ENCODE measurements around the gene LARP4B. TPM values are rescaled to one million over a fixed set of nuclear protein-coding genes. Genes with fewer than 3 reads are reported as not detected.

The LARP4B gene
- total RNA-seq, 1 experiment from 2014 or later = 122 TPM

- no peaks in the 10 kb centered on the region for H3K79me2 ChIP-seq (ENCODE audit: insufficient read depth, low read length)
- H4K20me1 ChIP-seq (ENCODE audit: insufficient read depth) = no peaks in the 10 kb centered on the region
- no peaks in the 10 kb centered on the region for H3K9me3 ChIP-seq (ENCODE audit: control insufficient read depth in 1 of 2, insufficient read depth in 1 of 2, low read depth in 1 of 2, low read length in 2 of 2)
- no peaks in the 10 kb centered on the region for H3K36me3 ChIP-seq (ENCODE audit: control insufficient read depth in 1 of 2, insufficient read depth in 2 of 2, low read length in 2 of 2)
- intact Hi-C loops (cut with micrococcal nuclease) = loop anchor here (2.0 to 10.0 kb wide), 2 partner anchors 205 to 279 kb away; no protein-coding TSS in a partner anchor
- ChIA-PET POLR2A (no interaction called here), CTCF (interaction anchor here (1.3 kb wide), 1 partner anchor 553 kb away, joined by 3 read pairs; no protein-coding TSS in a partner anchor), RAD21 (ENCODE audit: low non-redundant PET in 1 of 2, low total read pairs in 2 of 2, uncharacterized antibody in 2 of 2, unreplicated experiment in 2 of 2) (no interaction called here)
- no peak for TF ChIP-seq SRF (IDR thresholded peaks at IDR 0.05; ENCODE audit: low read depth)
- TF ChIP-seq, protein P1, sequence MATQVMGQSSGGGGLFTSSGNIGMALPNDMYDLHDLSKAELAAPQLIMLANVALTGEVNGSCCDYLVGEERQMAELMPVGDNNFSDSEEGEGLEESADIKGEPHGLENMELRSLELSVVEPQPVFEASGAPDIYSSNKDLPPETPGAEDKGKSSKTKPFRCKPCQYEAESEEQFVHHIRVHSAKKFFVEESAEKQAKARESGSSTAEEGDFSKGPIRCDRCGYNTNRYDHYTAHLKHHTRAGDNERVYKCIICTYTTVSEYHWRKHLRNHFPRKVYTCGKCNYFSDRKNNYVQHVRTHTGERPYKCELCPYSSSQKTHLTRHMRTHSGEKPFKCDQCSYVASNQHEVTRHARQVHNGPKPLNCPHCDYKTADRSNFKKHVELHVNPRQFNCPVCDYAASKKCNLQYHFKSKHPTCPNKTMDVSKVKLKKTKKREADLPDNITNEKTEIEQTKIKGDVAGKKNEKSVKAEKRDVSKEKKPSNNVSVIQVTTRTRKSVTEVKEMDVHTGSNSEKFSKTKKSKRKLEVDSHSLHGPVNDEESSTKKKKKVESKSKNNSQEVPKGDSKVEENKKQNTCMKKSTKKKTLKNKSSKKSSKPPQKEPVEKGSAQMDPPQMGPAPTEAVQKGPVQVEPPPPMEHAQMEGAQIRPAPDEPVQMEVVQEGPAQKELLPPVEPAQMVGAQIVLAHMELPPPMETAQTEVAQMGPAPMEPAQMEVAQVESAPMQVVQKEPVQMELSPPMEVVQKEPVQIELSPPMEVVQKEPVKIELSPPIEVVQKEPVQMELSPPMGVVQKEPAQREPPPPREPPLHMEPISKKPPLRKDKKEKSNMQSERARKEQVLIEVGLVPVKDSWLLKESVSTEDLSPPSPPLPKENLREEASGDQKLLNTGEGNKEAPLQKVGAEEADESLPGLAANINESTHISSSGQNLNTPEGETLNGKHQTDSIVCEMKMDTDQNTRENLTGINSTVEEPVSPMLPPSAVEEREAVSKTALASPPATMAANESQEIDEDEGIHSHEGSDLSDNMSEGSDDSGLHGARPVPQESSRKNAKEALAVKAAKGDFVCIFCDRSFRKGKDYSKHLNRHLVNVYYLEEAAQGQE (IDR thresholded peaks at IDR 0.05; ENCODE audit: low read depth) = no peak
- no peak for TF ChIP-seq POLR2A (IDR thresholded peaks at IDR 0.05; ENCODE audit: borderline replicate concordance, extremely low read depth, insufficient read depth, insufficient read length)
- no peak for TF ChIP-seq EZH2 (IDR thresholded peaks at IDR 0.05)
- TF ChIP-seq CBX3 (IDR thresholded peaks at IDR 0.05; ENCODE audit: low read depth) = no peak
- no peak for TF ChIP-seq CEBPB (IDR thresholded peaks at IDR 0.05; ENCODE audit: low read depth)
- TF ChIP-seq, protein P2, sequence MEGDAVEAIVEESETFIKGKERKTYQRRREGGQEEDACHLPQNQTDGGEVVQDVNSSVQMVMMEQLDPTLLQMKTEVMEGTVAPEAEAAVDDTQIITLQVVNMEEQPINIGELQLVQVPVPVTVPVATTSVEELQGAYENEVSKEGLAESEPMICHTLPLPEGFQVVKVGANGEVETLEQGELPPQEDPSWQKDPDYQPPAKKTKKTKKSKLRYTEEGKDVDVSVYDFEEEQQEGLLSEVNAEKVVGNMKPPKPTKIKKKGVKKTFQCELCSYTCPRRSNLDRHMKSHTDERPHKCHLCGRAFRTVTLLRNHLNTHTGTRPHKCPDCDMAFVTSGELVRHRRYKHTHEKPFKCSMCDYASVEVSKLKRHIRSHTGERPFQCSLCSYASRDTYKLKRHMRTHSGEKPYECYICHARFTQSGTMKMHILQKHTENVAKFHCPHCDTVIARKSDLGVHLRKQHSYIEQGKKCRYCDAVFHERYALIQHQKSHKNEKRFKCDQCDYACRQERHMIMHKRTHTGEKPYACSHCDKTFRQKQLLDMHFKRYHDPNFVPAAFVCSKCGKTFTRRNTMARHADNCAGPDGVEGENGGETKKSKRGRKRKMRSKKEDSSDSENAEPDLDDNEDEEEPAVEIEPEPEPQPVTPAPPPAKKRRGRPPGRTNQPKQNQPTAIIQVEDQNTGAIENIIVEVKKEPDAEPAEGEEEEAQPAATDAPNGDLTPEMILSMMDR (IDR thresholded peaks at IDR 0.05 in 2 of 3, conservative IDR thresholded peaks at IDR 0.05 in 1 of 3; ENCODE audit: borderline replicate concordance in 1 of 3, insufficient read depth in 1 of 3, low read depth in 2 of 3, low read length in 2 of 3) = no peak
- TF ChIP-seq, protein P3, sequence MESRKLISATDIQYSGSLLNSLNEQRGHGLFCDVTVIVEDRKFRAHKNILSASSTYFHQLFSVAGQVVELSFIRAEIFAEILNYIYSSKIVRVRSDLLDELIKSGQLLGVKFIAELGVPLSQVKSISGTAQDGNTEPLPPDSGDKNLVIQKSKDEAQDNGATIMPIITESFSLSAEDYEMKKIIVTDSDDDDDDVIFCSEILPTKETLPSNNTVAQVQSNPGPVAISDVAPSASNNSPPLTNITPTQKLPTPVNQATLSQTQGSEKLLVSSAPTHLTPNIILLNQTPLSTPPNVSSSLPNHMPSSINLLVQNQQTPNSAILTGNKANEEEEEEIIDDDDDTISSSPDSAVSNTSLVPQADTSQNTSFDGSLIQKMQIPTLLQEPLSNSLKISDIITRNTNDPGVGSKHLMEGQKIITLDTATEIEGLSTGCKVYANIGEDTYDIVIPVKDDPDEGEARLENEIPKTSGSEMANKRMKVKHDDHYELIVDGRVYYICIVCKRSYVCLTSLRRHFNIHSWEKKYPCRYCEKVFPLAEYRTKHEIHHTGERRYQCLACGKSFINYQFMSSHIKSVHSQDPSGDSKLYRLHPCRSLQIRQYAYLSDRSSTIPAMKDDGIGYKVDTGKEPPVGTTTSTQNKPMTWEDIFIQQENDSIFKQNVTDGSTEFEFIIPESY (IDR thresholded peaks at IDR 0.05; ENCODE audit: extremely low read depth, insufficient replicate concordance, low read length) = no peak
- TF ChIP-seq SIN3A (IDR thresholded peaks at IDR 0.05; ENCODE audit: low read depth) = no peak
- no peak for TF ChIP-seq ZNF274 (IDR thresholded peaks at IDR 0.05; ENCODE audit: low read depth, low read length)
- no peak for TF ChIP-seq RAD21 (IDR thresholded peaks at IDR 0.05; ENCODE audit: low read depth)
- TF ChIP-seq TCF7L2 (IDR thresholded peaks at IDR 0.05; ENCODE audit: borderline replicate concordance, extremely low read depth, insufficient read depth, insufficient read length) = no peak
- no peak for TF ChIP-seq SP1 (IDR thresholded peaks at IDR 0.05; ENCODE audit: low read depth)
- no peak overlapping the region for H3K27ac ChIP-seq (ENCODE audit: low read depth, low read length)
- no peak overlapping the region for H3K4me2 ChIP-seq (ENCODE audit: low read length)
- H3K9ac ChIP-seq (ENCODE audit: low read length) = no peak overlapping the region
- H3K27me3 ChIP-seq (ENCODE audit: insufficient read depth, low read length) = no peaks in the 10 kb centered on the region
- DNase-seq (ENCODE audit: low read depth, low spot score) (no peak), ATAC-seq (no peak)
- H3K4me1 ChIP-seq (ENCODE audit: control insufficient read depth in 1 of 2, insufficient read depth in 2 of 2, low read length in 2 of 2) = peaks cover 5 to 6% of the 10 kb centered on the region in 2 experiments; a peak in 3 of 4 replicates
- no peak overlapping the region for H2AFZ ChIP-seq (ENCODE audit: low read depth, low read length, poor library complexity, severe bottlenecking)
- no TSS peak for BruUV-seq (replicated peaks)
- H3K9me2 ChIP-seq (ENCODE audit: insufficient read depth) = no peaks in the 10 kb centered on the region
- H3K4me3 ChIP-seq (replicated peaks in 1 of 2; ENCODE audit: low read depth in 1 of 2, low read length in 2 of 2) = no peak overlapping the region
Measured at GRCh38 chr10:789831-790701, 141.4 kb downstream of the LARP4B start.

Measured in HCT116 (cell line).